GM11168 (cell line): ENCODE measurements around the gene GRAMD1C.

Source experiments
- in situ Hi-C: fragments of 300-500 bp; cut with MboI; formaldehyde crosslinking; loops from one replicate; pipeline ENCODE4 v1.12.0; 2022; ENCODE audit warnings: low sequenced_read_pairs; ENCODE audit not compliant: unreplicated experiment

GRAMD1C gene

DNA sequence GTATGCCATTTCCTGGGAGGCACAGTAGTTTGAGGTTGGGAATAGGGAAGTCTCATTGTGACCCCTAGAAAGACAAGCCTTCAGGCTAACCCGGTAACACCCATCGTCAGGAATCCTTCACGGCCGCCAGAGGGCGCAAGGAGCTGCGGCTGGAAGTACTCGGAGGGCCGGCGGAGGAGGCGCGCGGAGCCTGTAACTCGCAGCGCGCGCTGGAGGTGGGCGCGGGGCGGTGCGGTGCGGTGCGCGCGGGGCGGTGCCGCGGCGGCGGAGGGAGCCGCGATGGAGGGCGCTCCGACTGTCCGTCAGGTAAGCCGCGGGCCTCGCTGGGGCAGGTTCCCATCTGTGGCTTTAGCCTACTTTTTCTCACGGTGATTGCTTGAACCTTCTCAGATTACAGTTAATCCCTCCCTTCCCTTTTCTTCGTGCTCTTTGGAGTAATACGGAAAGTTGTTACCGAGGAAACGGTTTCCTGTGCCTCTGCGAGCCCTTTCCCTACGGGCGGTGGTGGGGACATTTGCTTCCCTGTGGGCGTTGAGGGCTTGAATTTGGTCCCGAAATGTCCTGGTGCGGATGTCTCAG lies at the start of gene GRAMD1C:
Gene GRAMD1C (plus strand): TSS at position 158 of the 579 bp plus-strand sequence. CDS start 122 bp downstream, at position 280.
- in situ Hi-C loops = no loop called here

DNA sequence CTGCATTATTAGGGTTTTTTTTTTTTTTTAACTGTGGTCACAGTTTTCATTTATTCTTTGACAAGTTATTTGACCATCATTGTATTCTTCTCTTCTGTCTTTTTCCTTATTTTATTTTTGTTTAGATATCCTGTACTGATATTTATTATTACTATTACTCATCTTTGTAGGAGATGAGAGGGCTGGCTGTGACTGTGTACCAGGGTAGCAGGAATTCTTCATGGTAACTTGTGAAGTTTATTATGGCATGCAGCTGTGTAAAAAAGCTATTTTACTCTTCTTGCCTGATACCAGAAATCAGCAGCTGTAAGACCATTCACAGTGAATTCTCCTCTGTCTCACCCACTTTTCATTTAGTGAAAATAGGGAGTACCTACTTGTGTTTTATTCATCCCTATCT lies 47.2 kb upstream of the GRAMD1C start:
- in situ Hi-C loops = no loop called here

DNA sequence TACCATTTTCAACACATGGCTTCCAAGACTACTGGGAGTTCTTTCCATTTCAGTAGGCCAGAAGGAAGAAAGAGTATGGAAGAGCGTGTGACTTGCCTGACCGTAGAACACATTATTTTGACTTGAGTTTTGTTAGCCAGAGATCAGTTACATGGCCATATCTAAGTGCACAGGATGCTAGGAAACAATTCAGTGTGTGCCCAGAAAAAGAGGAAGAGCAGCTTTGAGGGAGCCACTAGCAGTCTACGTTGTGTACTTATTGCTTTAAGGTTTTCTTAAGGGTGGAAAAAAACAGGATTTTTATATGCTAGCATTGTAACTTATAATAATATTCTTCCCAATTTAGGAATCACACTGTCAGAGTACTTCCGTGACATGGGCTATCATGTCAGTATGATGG lies 44.1 kb upstream of the GRAMD1C start:
- in situ Hi-C loops = no loop called here

DNA sequence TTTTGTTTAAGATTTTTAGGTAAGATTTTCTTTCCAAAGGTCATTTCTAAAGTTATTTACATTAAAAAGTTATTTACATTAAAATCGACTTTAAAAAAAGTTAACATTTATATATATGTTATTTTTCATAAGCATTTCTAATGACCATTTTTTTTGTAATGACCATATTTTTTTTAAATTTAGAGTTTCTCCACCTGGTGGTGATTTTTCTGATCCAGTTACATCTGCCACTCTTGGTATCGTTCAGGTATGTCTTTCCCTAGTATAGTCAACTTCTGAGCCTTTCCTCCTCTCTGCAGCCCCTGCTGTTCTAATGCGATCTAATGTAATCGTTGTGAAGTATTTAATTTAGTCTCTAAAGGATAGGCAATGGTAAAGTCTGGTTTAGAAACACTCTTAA lies 42.9 kb upstream of the GRAMD1C start:
- in situ Hi-C loops = no loop called here

DNA sequence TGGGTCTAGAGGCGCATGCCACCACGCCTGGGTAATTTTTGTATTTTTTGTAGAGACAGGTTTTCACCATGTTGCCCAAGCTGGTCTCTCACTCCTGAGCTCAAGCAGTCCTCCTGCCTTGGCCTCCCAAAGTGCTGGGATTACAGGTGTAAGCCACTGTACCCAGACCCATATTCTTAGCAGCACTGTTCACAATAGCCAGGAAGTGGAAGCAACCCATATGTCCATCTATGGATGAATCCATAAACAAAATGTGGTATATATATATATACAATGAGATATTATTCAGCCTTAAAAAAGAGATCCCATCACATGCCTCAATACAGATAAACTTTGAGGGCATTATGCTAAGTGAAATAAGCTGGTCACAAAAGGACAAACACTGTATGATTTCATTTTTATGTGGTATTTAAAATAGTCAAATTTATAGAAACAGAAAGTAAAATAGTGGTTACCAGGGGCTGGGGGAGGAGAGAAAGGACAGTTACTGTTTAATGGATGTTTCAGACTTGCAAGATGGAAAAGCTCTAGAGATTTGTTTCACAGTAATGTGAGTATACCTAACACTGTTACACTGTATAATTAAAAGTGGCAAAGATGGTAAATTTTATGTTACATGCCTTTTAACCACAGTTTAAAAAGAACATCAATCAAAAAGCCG lies 35.7 kb upstream of the GRAMD1C start:
- in situ Hi-C loops = no loop called here

DNA sequence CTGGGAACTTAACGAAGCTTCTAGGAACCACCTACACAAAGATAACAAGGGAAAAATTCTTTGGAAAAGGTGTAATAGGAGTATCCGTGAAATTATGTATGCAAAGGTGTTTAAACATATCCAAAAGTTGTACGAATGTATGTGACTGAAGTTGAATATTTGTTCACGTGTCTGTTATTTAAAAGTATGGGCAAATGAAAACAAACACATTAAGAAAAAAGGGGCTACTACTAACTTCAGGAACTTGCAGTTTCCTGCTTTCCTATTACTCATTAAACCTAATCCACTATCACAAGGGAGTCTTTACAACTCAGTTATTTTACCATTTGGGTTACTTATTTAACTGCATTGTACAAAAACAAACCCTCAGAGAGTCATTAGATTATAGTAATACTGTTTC lies 33.9 kb upstream of the GRAMD1C start:
- in situ Hi-C loops = no loop called here

DNA sequence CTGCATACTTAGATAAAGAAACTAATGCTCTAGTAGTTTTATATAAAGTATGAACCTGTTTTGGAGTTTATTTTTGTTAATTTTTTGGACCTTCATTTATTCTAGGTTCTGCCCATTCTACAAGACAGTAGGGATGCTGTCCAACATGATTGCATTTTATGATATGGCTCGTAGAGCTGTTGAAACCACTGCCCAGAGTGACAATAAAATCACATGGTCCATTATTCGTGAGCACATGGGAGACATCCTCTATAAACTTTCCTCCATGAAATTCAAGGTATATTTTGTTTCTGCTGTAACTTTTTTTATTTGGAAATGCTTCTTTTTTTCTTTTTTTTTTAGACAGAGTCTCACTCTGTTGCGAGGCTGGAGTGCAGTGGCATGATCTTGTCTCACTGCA lies 33.3 kb upstream of the GRAMD1C start:
- in situ Hi-C loops = no loop called here

DNA sequence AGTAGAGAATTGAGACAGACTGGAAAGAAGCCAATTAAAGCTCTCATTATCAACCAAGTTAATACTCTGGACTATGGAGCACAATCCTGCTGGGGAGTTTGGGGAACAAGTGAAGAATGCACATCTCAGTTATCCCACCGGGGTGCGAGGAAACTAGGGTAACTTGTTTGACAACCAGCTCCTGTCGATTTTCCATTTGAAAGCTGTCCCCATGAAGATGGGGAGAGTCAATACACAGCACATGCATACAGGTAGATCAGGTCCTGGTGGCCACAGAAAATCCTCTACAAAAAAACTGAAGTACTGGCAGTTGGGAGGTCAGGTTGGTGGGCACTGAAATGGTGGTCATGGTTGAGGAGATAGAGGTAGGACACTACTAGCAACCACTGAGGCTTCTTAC lies 25.7 kb upstream of the GRAMD1C start:
- in situ Hi-C loops = no loop called here

DNA sequence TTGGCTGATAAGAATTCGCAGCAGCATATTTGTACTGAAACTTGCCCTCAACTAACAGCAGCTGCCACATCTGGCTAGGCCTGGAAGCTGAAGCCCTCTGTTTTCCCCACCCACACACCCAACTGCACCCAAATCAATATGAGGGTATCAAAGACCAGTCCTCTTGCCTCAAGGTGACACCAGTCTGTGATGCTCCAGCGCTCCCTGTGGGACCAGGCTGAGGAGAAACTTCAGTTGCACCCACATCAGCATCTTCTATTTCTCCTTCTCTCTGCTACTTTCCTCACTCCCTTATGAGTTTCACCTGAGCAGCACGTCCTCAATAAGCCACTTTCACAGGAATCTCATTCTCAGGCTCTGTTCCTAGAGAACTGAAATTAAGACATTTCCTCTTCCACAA lies 18.7 kb upstream of the GRAMD1C start:
- in situ Hi-C loops = no loop called here

DNA sequence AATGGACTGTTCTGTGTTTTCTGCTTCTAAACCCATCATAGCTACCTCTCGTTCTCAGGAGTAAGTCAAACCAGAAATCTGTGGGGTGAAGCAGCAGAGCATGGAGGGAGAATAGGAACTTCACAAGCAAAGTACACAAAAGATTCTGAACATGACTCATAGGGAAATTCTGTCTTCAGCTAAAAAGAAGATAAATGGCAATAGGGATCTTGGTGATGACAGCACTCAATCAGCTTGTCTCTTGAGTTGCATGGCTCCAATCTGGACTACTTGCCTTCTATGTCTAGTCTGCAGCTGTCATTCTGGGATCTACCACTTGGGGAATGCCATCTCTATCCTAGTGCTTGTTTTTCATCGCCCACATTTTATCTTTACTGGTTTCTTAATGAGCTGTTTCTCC lies 13.5 kb upstream of the GRAMD1C start:
- in situ Hi-C loops = no loop called here

DNA sequence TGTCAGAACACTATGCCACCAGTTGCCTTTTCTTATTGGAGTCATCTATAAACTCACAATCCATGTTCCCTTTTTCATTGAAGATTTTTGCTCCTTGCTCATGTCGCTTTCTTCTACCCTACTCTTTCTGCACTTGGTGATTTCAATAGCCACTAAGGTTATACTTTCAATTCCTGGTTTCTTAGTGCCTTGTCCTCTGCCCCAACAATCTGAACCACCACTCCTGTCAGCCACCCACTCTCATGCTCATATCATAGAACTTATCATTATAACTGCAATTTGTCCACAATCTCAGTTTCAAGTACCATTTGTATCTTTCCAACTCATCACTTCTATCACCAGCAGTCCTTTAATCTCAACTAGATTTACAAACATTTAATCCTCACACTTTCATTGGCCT lies 10.0 kb upstream of the GRAMD1C start:
- in situ Hi-C loops = no loop called here

DNA sequence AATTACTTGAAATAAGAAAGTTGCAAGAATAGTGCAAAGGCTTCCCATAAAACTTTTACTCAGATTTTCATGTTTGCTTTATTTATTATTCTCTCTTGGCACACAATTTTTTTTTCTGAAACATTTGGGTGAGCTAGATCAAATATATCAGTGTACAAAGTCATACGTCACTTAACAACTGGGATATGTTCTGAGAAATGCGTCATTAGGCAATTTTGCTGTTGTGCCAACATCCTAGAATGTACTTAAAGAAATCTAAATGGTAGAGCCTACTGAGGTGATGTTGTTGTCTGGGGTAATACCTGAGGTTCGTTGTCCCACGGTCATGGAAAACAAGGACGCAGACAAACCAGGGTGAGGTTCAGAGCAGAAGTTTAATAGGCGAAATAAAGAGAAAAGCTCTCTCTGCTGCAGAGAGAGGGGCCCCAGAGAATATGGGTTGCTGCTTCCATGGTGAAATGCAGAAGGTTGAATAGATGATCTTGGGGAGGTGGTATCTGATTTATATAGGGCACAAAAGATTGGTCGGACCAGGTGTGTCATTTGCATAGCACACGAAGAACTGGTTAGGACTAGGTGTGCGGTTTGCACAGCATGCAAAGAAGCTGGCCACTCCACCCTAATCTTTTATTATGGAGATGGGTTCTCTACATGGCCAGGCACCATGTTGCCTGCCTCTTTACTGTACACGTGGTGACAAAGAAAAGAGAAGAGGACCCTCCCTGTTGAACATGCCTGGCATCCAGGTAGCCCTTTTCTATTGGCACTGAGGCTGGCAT lies 8.8 kb upstream of the GRAMD1C start:
- in situ Hi-C loops = no loop called here

DNA sequence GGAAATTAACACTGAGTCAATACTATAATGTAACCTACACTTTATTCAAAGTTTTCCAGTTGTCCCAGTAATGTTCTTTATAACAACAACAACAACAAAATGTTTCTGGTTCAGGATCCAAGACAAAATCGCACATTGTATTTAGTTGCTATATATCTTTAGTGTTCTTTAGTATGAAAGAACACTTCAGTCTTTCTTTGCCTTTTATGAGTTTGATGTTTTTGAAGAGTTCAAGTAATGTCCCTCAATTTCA lies 7.6 kb upstream of the GRAMD1C start:
- in situ Hi-C loops = no loop called here

DNA sequence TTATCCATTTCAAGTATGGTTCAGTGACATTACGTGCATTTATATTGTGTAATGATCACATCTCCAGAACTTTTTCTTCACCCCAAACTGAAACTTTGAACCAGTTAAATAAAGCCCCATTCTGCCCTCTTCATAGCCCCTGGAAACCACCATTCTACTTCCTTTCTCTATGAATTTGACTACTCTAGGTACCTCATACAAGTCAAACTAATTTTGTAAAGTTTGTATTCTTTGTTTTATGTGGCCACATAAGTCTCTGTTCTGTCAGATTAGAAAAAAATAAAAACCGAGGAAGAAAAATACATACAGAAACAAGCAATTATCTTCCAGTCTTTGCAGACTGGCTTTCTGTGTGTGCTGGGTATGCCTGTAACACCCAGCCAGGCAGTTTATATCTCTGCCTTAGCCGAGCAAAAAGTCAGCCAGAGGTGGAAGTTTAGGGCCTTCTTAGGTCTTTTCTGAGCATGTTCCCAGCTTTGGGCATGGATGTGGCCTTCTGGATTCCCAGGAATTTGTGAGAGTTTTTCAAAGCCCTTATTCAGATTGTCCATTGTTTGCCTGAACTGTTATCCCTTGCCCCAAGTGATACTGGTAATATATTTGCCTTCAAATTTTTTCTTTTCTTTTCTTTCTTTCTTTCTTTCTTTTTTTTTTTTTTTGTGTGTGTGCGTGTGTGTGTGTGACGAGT lies 6.0 kb upstream of the GRAMD1C start:
- in situ Hi-C loops = no loop called here

DNA sequence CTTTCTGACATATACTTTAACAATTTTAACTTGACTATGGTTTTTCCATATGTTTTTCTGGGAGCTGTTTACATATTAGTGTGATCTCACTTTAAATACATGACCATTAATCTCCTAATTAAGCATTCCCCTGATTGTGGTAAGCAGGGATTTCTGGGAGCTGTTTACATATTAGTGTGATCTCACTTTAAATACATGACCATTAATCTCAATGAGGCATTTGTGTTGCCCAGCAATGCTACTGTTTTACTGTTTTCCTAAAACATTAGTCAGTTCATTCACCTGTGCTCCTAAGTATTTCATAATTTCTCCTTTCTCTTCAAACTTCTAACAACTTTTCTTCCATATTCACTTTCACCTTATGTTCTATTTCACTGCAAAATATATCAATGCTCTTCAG lies 3.6 kb upstream of the GRAMD1C start:
- in situ Hi-C loops = no loop called here

DNA sequence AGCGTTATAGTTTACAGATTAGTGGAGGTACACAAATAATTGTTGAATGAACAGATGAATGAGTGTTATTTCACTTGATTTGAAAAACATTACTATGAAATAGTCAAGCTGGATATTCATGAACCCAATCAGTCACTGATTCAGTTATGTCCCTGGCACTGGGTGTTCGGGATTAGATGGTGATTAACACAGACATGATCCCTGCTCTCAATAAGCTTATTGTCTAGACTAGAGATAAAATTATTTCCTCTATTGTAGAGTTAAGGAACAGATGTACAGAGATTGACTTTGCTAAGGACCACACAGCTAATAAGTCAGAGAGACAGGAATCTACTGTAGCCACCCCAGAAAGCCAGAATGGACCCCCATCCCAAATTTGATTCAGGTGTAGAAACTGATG lies 963 bp downstream of the GRAMD1C start:
- in situ Hi-C loops = no loop called here

DNA sequence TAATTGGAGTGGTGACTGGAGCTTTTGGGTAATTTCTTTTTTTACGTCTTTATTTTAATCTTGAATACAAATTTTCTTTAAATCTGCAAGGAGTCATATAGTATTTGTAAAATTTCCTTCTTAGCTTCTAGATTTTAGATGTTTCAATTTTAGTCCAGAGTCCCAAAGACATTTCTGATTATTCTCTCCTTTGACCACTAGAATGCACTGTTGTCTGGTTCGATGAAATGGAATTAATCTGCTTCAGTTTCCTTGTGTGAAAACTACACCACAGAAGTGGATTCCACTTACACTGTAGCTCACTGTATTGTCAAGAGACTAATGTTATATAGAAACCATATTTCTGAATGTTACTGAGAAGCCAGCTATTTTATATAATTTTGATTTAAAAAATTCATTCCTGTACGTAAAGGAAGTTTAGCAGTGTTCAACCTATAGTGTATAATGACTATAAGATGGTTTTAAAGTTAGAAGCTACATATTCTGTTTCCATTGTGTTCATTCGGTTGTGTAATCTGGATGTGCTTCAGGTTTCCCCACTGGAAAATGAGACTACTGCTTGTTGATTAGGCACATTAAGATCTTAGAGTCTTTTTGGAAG lies 6.1 kb downstream of the GRAMD1C start:
- in situ Hi-C loops = loop anchor here (5.0 to 10.0 kb wide), 2 partner anchors 68 to 260 kb away; no protein-coding TSS in a partner anchor

DNA sequence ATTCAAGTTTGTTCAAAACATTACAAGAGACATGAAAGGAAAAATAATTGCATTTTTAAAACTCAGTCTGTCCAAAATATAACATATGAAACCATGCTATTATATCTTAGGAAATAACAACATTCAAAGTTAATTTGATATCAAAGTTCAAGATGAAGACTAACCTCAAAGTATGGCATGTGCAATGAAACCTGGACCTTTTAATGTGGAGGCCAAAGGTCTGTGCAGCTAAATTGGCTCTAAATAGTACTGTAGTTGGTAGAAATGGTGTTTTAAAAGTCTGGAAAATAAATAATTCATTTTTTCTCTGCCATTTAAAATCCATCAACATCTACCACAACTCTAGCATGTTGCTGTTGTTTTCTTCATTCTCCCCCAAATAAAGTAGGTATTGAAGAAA lies 8.7 kb downstream of the GRAMD1C start:
- in situ Hi-C loops = loop anchor here (5.0 to 10.0 kb wide), 2 partner anchors 65 to 262 kb away; no protein-coding TSS in a partner anchor

DNA sequence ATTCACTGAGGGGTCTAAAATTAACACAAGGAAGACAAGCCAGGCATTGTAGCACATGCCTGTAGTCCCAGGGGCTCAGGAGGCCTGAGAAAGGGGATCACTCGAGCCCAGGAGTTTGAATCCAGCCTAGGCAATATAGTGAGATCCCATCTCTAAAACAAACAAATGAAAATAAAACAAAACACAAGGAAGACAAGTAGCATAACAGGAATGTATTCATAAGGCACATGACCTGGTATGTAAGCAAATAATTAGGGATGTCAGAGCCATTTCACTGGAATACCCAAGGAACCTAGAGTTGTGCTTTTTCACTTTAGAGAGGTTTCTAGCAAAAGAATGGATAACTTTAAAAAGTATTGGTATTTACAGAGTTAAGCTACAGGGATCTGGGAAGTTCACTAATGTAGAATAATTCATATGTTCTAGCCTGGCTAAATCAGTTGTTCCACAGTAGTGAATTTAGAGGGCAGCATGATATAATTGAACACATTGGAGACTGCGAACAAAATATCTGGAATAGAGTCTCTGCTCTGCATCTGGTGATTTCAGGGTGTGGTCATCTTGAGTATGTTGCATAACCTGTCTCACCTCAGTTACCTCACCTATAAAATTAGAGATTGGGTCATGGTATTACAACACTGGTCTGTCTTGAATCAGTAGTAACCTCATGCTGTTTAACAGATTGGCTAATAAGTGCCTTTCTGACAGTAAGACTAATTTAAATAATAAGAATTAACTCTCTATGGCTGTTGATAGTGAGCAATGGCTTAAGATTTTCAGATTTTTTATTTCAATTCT lies 9.3 kb downstream of the GRAMD1C start:
- in situ Hi-C loops = loop anchor here (5.0 to 10.0 kb wide), 2 partner anchors 64 to 263 kb away; no protein-coding TSS in a partner anchor

DNA sequence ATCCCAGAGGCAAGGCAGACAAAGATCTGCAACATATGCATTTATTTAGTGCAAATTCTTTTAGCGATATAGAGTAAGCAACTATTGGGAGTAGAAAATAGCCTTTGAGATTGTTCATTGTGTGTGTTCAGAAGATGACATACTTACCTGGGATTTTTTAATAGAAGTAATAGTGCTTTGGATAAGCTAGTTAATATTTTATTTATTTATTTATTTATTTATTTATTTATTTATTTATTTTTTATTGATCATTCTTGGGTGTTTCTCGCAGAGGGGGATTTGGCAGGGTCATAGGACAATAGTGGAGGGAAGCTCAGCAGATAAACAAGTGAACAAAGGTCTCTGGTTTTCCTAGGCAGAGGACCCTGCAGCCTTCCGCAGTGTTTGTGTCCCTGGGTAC lies 10.5 kb downstream of the GRAMD1C start:
- in situ Hi-C loops = loop anchor here (5.0 to 10.0 kb wide), 2 partner anchors 63 to 264 kb away; no protein-coding TSS in a partner anchor
